ENCODE results near the gene NDUFS6.

Gene NDUFS6

GRCh38 chr5:1767524-1768282, 33.5 kb upstream of the NDUFS6 start:
- no peak for DNase-seq (ENCODE audit: insufficient read length)
- FAIRE-seq: no peak
- TF ChIP-seq POLR2A (IDR thresholded peaks at IDR 0.05; ENCODE audit: low read depth, low read length): no peak
- no peak for TF ChIP-seq POLR2AphosphoS5 (IDR thresholded peaks at IDR 0.05; ENCODE audit: low read depth, low read length)
- no peak for TF ChIP-seq TAF1 (IDR thresholded peaks at IDR 0.05; ENCODE audit: borderline replicate concordance, low read depth, low read length)

GRCh38 chr5:1768283-1769000, 32.8 kb upstream of the NDUFS6 start:
- TF ChIP-seq POLR2AphosphoS5 (IDR thresholded peaks at IDR 0.05; ENCODE audit: low read depth, low read length): no peak
- no peak for TF ChIP-seq TAF1 (IDR thresholded peaks at IDR 0.05; ENCODE audit: borderline replicate concordance, low read depth, low read length)
- TF ChIP-seq POLR2A (IDR thresholded peaks at IDR 0.05; ENCODE audit: low read depth, low read length): no peak
- FAIRE-seq (no peak), DNase-seq (ENCODE audit: insufficient read length) (no peak)

GRCh38 chr5:1769017-1769640, 32.1 kb upstream of the NDUFS6 start:
- FAIRE-seq (no peak), DNase-seq (ENCODE audit: insufficient read length) (no peak)
- TF ChIP-seq POLR2AphosphoS5 (IDR thresholded peaks at IDR 0.05; ENCODE audit: low read depth, low read length): no peak
- no peak for TF ChIP-seq POLR2A (IDR thresholded peaks at IDR 0.05; ENCODE audit: low read depth, low read length)
- TF ChIP-seq TAF1 (IDR thresholded peaks at IDR 0.05; ENCODE audit: borderline replicate concordance, low read depth, low read length): no peak

- TF ChIP-seq TAF1 (IDR thresholded peaks at IDR 0.05; ENCODE audit: borderline replicate concordance, low read depth, low read length): no peak
- TF ChIP-seq POLR2AphosphoS5 (IDR thresholded peaks at IDR 0.05; ENCODE audit: low read depth, low read length): no peak
- no peak for TF ChIP-seq POLR2A (IDR thresholded peaks at IDR 0.05; ENCODE audit: low read depth, low read length)
- FAIRE-seq (no peak), DNase-seq (ENCODE audit: insufficient read length) (no peak)
Measured at GRCh38 chr5:1769752-1770442, 31.3 kb upstream of the NDUFS6 start.

- no peak for TF ChIP-seq POLR2AphosphoS5 (IDR thresholded peaks at IDR 0.05; ENCODE audit: low read depth, low read length)
- TF ChIP-seq POLR2A (IDR thresholded peaks at IDR 0.05; ENCODE audit: low read depth, low read length): no peak
- TF ChIP-seq TAF1 (IDR thresholded peaks at IDR 0.05; ENCODE audit: borderline replicate concordance, low read depth, low read length): no peak
- FAIRE-seq (no peak), DNase-seq (ENCODE audit: insufficient read length) (no peak)
Measured at GRCh38 chr5:1770443-1770802, 30.8 kb upstream of the NDUFS6 start.

GRCh38 chr5:1771149-1772065, 29.8 kb upstream of the NDUFS6 start:
- no peak for FAIRE-seq
- no peak for DNase-seq (ENCODE audit: insufficient read length)
- TF ChIP-seq TAF1 (IDR thresholded peaks at IDR 0.05; ENCODE audit: borderline replicate concordance, low read depth, low read length) (no peak), POLR2AphosphoS5 (IDR thresholded peaks at IDR 0.05; ENCODE audit: low read depth, low read length) (no peak), POLR2A (IDR thresholded peaks at IDR 0.05; ENCODE audit: low read depth, low read length) (no peak)

- FAIRE-seq (no peak), DNase-seq (ENCODE audit: insufficient read length) (no peak)
- TF ChIP-seq POLR2A (IDR thresholded peaks at IDR 0.05; ENCODE audit: low read depth, low read length): no peak
- TF ChIP-seq TAF1 (IDR thresholded peaks at IDR 0.05; ENCODE audit: borderline replicate concordance, low read depth, low read length): no peak
- no peak for TF ChIP-seq POLR2AphosphoS5 (IDR thresholded peaks at IDR 0.05; ENCODE audit: low read depth, low read length)
Measured at GRCh38 chr5:1772634-1773033, 28.6 kb upstream of the NDUFS6 start.

- no peak for DNase-seq (ENCODE audit: insufficient read length)
- FAIRE-seq: no peak
- TF ChIP-seq POLR2AphosphoS5 (IDR thresholded peaks at IDR 0.05; ENCODE audit: low read depth, low read length) (no peak), TAF1 (IDR thresholded peaks at IDR 0.05; ENCODE audit: borderline replicate concordance, low read depth, low read length) (no peak), POLR2A (IDR thresholded peaks at IDR 0.05; ENCODE audit: low read depth, low read length) (no peak)
Measured at GRCh38 chr5:1776831-1777230, 24.4 kb upstream of the NDUFS6 start.

GRCh38 chr5:1777281-1778137, 23.7 kb upstream of the NDUFS6 start:
- no peak for TF ChIP-seq TAF1 (IDR thresholded peaks at IDR 0.05; ENCODE audit: borderline replicate concordance, low read depth, low read length)
- no peak for TF ChIP-seq POLR2A (IDR thresholded peaks at IDR 0.05; ENCODE audit: low read depth, low read length)
- no peak for TF ChIP-seq POLR2AphosphoS5 (IDR thresholded peaks at IDR 0.05; ENCODE audit: low read depth, low read length)
- no peak for DNase-seq (ENCODE audit: insufficient read length)
- no peak for FAIRE-seq
